CD4-positive, alpha-beta T cell treated with Interleukin-12 subunit alpha and Interleukin-12 subunit beta, for 1 hour (primary cell): ENCODE results near the gene TNFRSF6B.
"Not testable (repeated sequence)": the region's sequence is repeated elsewhere in the genome, so short reads cannot be mapped to it uniquely, and the experiment has no call there.

Source experiments
- DNase-seq: peaks from one replicate; pipeline ENCODE4 v3.0.0-alpha.2; 2020

Gene TNFRSF6B

DNA sequence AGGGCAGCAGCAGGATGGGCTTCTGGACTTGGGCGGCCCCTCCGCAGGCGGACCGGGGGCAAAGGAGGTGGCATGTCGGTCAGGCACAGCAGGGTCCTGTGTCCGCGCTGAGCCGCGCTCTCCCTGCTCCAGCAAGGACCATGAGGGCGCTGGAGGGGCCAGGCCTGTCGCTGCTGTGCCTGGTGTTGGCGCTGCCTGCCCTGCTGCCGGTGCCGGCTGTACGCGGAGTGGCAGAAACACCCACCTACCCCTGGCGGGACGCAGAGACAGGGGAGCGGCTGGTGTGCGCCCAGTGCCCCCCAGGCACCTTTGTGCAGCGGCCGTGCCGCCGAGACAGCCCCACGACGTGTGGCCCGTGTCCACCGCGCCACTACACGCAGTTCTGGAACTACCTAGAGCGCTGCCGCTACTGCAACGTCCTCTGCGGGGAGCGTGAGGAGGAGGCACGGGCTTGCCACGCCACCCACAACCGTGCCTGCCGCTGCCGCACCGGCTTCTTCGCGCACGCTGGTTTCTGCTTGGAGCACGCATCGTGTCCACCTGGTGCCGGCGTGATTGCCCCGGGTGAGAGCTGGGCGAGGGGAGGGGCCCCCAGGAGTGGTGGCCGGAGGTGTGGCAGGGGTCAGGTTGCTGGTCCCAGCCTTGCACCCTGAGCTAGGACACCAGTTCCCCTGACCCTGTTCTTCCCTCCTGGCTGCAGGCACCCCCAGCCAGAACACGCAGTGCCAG is at the start of gene TNFRSF6B:
Gene TNFRSF6B (plus strand): TSS at position 25 of the 729 bp plus-strand sequence. CDS start 116 bp downstream, at position 141.
- DNase-seq = no peak

DNA sequence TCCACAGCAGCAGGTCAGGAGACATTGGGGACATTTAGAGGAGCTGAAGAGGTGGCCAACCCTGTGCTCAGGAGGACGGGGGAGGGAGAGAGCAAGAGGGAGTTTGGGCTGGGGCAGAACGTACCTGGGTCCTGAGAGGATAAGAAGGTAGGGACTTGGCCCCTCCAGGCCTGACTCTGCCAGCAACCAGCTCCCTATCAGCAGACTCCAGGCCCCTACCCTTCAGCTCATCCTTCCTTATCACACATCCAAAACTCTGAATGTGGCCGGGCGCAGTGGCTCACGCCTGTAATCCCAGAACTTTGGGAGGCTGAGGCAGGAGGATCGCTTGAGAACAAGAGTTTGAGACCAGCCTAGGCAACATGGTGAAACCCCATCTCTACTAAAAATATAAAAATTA is 48.3 kb upstream of the TNFRSF6B start:
- no peak for DNase-seq

- DNase-seq = no peak
Measured at GRCh38 chr20:63648895-63649589, 47.4 kb upstream of the TNFRSF6B start.

DNA sequence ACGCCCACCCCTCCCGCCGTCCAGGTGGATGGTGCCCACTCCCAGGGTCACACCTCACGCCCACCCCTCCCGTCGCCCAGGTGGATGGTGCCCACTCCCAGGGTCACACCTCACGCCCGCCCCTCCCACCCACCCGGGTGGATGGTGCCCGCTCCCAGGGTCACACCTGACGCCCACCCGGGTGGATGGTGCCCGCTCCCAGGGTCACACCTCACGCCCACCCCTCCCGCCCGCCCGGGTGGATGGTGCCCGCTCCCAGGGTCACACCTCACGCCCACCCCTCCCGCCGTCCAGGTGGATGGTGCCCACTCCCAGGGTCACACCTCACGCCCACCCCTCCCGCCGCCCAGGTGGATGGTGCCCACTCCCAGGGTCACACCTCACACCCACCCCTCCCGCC is 46.0 kb upstream of the TNFRSF6B start:
- not testable (repeated sequence) for DNase-seq

- DNase-seq = peak; percentile 52
Measured at GRCh38 chr20:63651942-63652191, 44.6 kb upstream of the TNFRSF6B start.

DNA sequence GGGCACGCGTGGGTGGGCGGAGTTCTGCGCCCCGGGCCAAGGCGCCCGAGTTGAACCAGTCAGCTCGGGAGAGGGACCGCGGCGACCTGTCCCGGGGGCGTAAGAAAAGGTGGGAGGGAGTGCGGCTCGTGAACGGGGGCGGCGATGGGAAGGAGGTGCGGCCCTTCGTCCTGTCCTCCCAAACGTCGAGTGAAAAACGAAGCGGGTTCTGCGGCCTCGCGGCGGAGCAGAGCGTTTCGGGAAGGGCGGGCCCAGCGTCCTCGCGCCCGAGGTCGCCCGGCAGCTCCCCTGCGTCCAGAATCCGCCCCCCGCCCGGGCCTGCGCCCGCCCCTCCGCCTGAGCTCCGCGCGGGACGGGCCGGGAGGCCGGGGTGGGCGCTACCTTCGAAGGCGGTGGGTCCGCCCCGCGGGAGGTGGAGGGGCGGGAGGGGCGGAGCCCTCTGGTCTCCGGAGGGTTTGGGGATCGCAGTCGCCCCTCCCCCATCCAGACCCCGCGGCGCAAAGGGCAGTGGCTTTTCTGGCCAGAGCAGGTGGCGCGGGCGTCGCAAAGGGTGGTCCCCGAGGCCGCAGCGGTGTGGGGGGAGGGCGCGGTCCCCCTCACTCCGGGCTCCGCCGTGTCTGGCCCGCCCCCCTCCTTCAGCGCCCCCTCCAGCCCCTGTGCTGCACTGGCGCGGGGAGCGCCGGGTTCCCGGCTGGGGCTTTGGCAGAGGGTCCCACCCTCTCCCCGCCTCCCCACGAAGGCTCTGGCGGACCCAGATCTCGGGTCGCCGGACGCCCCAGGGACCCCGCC is 44.1 kb upstream of the TNFRSF6B start:
- DNase-seq = peak; percentile 47

- peak; percentile 77 for DNase-seq
Measured at GRCh38 chr20:63653041-63653973, 43.1 kb upstream of the TNFRSF6B start, which contains the start of gene STMN3. TSS of gene STMN3 (minus strand) at chr20:63653424. CDS start at chr20:63653345, 79 bp downstream.

- no peak for DNase-seq
Measured at GRCh38 chr20:63653974-63654668, 42.3 kb upstream of the TNFRSF6B start.

GRCh38 chr20:63655249-63655648 is 41.2 kb upstream of the TNFRSF6B start:
- no peak for DNase-seq

DNA sequence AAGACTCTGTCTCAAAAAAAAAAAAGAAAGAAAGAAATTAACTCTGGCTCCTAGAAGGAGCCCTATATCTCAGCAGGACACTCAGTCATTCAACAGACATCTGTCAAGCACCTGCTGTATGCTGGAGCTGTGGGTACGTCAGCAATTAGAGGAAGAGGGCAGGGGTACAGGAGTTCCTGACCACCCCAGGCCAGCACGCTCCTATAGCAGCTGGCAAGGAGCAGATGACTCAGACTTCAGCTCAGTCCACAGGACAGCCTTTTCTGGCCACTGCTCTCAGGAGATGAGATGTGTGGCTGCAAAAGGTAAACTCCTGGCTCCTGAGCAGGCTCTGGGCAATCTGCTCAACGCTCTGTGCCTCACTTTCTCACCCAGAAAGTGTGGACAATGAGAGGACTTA is 40.0 kb upstream of the TNFRSF6B start:
- no peak for DNase-seq

DNA sequence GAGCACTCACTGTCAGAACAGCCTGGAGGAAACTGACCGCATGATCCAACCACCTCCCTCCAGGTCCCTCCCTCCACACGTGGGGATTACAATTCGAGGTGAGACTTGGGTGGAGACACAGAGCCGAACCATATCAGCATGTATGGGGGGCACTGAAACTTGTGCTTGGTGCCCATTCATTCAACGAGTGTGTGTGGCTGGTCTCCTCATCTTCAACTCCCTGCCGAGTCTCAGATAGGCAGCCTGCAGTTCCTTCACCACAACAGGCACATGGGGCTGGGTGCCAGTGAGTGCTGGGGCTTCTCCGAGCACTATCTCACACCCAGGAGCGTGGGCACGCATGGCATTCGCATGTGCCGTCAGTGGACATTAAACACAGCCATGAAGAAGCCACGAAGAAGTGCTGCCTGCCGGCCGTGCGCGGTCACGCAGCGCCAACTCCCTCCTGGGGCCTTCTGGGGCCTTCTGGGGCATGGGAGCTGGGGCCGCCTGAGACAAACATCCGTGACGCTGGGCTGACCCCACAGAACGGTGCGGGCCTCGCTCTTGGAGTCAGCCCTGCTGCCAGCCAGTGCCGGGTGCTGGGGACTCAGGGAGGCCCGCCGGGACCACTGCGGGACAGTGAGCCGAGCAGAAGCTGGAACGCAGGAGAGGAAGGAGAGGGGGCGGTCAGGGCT is 39.1 kb upstream of the TNFRSF6B start:
- DNase-seq = no peak

DNA sequence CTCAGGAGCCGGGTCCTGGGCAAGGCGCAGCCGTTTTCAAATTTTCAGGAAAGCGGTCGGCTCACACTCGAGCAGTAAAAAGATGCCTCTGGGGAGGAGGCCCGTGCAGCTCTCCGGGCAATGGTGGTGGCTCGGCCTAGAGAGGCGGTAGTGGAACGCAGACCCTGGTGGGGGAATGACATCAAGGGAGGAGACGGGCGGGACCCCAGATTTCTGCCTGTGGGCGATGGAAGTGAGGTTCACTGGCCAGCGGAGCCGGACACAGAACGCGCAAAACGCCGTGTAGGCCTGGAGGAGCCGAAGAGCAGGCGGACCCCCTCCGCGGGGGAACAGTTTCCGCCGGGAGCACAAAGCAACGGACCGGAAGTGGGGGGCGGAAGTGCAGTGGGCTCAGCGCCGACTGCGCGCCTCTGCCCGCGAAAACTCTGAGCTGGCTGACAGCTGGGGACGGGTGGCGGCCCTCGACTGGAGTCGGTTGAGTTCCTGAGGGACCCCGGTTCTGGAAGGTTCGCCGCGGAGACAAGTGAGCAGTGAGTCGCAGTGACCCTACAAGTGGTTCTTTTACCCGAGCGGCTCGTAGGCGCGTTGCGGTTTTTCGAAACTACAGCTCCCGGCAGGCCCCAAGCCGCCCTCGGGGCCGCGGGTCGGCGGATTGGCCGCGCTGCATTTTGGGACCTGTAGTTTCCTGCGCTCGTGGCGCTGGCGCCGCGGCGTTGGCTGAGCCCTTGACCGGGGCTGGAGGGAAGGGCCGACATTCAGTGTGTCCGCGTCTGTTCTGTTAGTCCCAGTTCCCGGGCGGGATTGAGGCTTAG is 38.3 kb upstream of the TNFRSF6B start, which contains the start of gene RTEL1:
Gene RTEL1 (plus strand): TSS at position 376 of the 812 bp plus-strand sequence. CDS start 1,091 bp downstream, outside the sequence.
- peak; percentile 90 for DNase-seq

DNA sequence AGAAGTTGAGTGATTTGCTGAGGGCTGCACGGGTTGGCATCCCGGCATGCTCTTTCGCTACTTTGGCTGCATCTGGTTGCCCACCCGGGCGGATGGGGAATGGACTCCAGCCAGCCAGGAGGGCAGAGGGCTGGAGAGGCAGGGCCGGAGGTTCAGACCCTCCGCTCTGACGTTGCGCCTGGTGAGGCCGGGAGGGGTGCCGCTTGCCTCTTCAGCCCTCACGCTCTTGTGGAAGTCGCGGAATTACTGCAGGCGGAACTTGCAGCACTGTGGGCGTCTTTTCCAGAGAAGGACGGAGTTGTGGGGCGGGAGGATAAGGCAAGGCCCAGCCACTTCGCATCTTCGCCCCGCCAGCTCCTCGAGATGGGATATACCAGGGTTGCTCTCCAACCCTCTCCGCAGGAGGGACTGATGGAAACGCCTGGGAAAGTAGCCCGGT is 37.7 kb upstream of the TNFRSF6B start:
- DNase-seq = no peak

DNA sequence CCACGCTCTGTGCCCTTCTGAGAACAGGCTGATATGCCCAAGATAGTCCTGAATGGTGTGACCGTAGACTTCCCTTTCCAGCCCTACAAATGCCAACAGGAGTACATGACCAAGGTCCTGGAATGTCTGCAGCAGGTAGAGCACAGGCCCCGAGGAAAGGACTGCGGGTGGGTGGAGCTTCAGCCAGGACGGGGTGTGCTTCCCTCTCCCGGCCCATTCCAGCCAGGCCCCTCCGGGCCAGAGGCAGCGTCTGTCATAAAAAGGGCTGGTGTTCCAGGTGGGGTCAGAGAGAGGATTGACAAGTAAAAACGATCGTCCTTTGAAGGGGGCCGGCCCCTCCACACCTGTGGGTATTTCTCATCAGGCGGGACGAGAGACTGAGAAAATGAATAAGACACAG is 37.1 kb upstream of the TNFRSF6B start:
- no peak for DNase-seq

GRCh38 chr20:63660174-63660573 is 36.3 kb upstream of the TNFRSF6B start:
- not testable (repeated sequence) for DNase-seq

GRCh38 chr20:63660622-63661021 is 35.8 kb upstream of the TNFRSF6B start:
- no peak for DNase-seq

DNA sequence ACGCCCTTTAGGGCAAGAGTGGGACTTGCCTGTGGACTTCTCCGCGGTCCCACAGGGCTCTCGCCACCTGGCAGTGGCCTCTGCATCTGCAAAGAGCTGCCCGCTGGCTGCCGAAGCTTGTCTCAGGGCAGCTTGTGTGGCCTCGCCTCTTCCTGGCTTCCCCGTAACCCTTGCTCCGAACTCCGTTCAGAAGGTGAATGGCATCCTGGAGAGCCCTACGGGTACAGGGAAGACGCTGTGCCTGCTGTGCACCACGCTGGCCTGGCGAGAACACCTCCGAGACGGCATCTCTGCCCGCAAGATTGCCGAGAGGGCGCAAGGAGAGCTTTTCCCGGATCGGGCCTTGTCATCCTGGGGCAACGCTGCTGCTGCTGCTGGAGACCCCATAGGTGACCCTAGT is 35.3 kb upstream of the TNFRSF6B start:
- no peak for DNase-seq

DNA sequence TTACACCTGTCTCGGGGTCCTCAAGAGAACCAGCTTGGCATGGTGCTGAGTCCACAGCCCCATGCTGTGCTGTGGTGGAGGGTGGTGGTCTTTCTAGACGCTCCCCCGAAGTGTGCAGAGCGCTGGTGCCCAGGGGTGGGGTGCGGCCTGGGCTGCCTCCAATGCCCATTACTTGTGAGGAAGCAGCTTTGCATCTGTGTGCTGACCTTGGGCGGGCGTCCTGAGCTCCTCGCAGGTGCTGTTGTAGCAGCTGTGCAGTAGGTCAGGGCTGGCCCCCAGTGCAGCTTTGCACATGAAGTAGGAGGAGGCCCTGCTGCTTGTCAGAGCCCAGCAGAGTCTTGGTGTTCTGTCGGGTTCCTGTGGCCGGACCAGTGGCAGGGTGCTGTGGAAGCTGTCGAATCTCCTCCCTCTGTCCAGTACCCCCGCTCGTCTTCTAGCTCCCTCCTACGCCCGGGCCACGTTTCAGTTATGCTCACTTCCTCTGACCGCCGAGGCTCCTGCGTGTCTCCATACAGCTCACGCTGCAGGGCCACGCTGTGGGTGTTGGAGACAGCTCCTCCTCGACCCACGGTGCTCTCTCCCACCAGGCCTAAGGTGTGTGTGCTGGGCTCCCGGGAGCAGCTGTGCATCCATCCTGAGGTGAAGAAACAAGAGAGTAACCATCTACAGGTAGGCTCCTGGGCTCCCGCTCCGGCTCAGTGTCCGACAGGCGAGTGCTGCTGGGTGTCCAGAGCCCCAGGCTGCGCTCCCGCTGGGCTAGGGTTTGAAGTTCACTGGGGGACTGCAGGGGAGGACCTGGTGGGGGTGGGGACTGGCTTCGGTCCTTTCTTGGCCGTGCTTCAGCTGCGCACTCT is 34.3 kb upstream of the TNFRSF6B start:
- DNase-seq = no peak

- no peak for DNase-seq
Measured at GRCh38 chr20:63662813-63663189, 33.7 kb upstream of the TNFRSF6B start.
